ENCODE data around the gene MYOZ3. TPM values are rescaled to one million over a fixed set of nuclear protein-coding genes. Genes with fewer than 3 reads are reported as not detected.

Gene MYOZ3
- total RNA-seq, 2 donors from 2014 or later, result 12.4 to 15.8 TPM

GRCh38 chr5:150621301-150621700 lies 39.8 kb upstream of the MYOZ3 start:
- Histone ChIP-seq H3K4me3 (ENCODE audit: low read length) (no peak overlapping the region), H3K27me3 (ENCODE audit: control insufficient read depth, insufficient read depth, low read length, poor library complexity, severe bottlenecking) (peaks cover 18% of the 10 kb centered on the region), H3K9me3 (ENCODE audit: control insufficient read depth, low read length) (no peaks in the 10 kb centered on the region), H3K4me1 (ENCODE audit: control insufficient read depth, insufficient read depth, low read length) (peaks cover 20% of the 10 kb centered on the region), H3K9ac (ENCODE audit: extremely low read depth, low read length, poor library complexity, severe bottlenecking) (no peak overlapping the region), H3K36me3 (ENCODE audit: control insufficient read depth, insufficient read depth, low read length) (no peaks in the 10 kb centered on the region), H3K27ac (ENCODE audit: low read depth, low read length) (no peak overlapping the region)
- WGBS, 2 experiments (ENCODE audit: insufficient coverage in 1 of 2, insufficient read length in 1 of 2), result 91 to 98% methylated on average over 5 of the region's 5 CpGs
- Mint-ChIP-seq H3K27me3 (ENCODE audit: insufficient read depth) (peaks cover 28% of the 10 kb centered on the region), H3K4me1 (peaks cover 32% of the 10 kb centered on the region), H3K27ac (no peak overlapping the region), H3K36me3 (ENCODE audit: low read depth) (no peaks in the 10 kb centered on the region), H3K9me3 (no peaks in the 10 kb centered on the region), H3K4me3 (no peak overlapping the region)
- no peak for DNase-seq
- TF ChIP-seq CTCF (conservative IDR thresholded peaks at IDR 0.05), result no peak

GRCh38 chr5:150622157-150622556 lies 38.9 kb upstream of the MYOZ3 start:
- Mint-ChIP-seq H3K27ac (no peak overlapping the region), H3K27me3 (ENCODE audit: insufficient read depth) (peaks cover 31% of the 10 kb centered on the region), H3K9me3 (no peaks in the 10 kb centered on the region), H3K4me1 (peaks cover 31% of the 10 kb centered on the region), H3K36me3 (ENCODE audit: low read depth) (no peaks in the 10 kb centered on the region), H3K4me3 (no peak overlapping the region)
- H3K4me1 ChIP-seq (ENCODE audit: control insufficient read depth, insufficient read depth, low read length), result peaks cover 20% of the 10 kb centered on the region
- no peak overlapping the region for H3K9ac ChIP-seq (ENCODE audit: extremely low read depth, low read length, poor library complexity, severe bottlenecking)
- TF ChIP-seq CTCF (conservative IDR thresholded peaks at IDR 0.05), result no peak
- no peaks in the 10 kb centered on the region for H3K36me3 ChIP-seq (ENCODE audit: control insufficient read depth, insufficient read depth, low read length)
- no peak overlapping the region for H3K4me3 ChIP-seq (ENCODE audit: low read length)
- H3K27me3 ChIP-seq (ENCODE audit: control insufficient read depth, insufficient read depth, low read length, poor library complexity, severe bottlenecking), result peaks cover 18% of the 10 kb centered on the region
- no peak overlapping the region for H3K27ac ChIP-seq (ENCODE audit: low read depth, low read length)
- WGBS, 2 experiments (ENCODE audit: insufficient coverage in 1 of 2, insufficient read length in 1 of 2), result 71% methylated on average over 2 of the region's 2 CpGs; no CpG with 5 or more reads in 1 of the 2 experiments
- no peaks in the 10 kb centered on the region for H3K9me3 ChIP-seq (ENCODE audit: control insufficient read depth, low read length)
- peak; percentile 47 for DNase-seq

- H3K9ac ChIP-seq (ENCODE audit: extremely low read depth, low read length, poor library complexity, severe bottlenecking), result no peak overlapping the region
- H3K27ac ChIP-seq (ENCODE audit: low read depth, low read length), result no peak overlapping the region
- peaks cover 18% of the 10 kb centered on the region for H3K27me3 ChIP-seq (ENCODE audit: control insufficient read depth, insufficient read depth, low read length, poor library complexity, severe bottlenecking)
- no peaks in the 10 kb centered on the region for H3K9me3 Mint-ChIP-seq
- 82 to 89% methylated on average over 5 to 7 of the region's 7 CpGs for WGBS, 2 experiments (ENCODE audit: insufficient coverage in 1 of 2, insufficient read length in 1 of 2)
- H3K9me3 ChIP-seq (ENCODE audit: control insufficient read depth, low read length), result no peaks in the 10 kb centered on the region
- no peaks in the 10 kb centered on the region for H3K36me3 Mint-ChIP-seq (ENCODE audit: low read depth)
- DNase-seq, result no peak
- no peak overlapping the region for H3K4me3 ChIP-seq (ENCODE audit: low read length)
- H3K4me1 ChIP-seq (ENCODE audit: control insufficient read depth, insufficient read depth, low read length), result peaks cover 20% of the 10 kb centered on the region
- TF ChIP-seq CTCF (conservative IDR thresholded peaks at IDR 0.05), result no peak
- peaks cover 28% of the 10 kb centered on the region for H3K4me1 Mint-ChIP-seq
- H3K4me3 Mint-ChIP-seq, result peak overlapping the region; percentile 62
- H3K36me3 ChIP-seq (ENCODE audit: control insufficient read depth, insufficient read depth, low read length), result no peaks in the 10 kb centered on the region
- H3K27me3 Mint-ChIP-seq (ENCODE audit: insufficient read depth), result peaks cover 31% of the 10 kb centered on the region
- no peak overlapping the region for H3K27ac Mint-ChIP-seq
Observed at GRCh38 chr5:150623152-150623877, 37.7 kb upstream of the MYOZ3 start.

Measured in endodermal cell (in vitro differentiated cells).